ENCODE results near the gene CCDC102A. TPM values are rescaled to one million over a fixed set of nuclear protein-coding genes. Genes with fewer than 3 reads are reported as not detected.
A peak's percentile ranks its signal among the peaks of the same experiment; 100 is the strongest.
"Not testable (repeated sequence)": the region's sequence is repeated elsewhere in the genome, so short reads cannot be mapped to it uniquely, and the experiment has no call there.

CCDC102A gene
- total RNA-seq, 2 experiments from 2014 or later, result 16.3 to 18.2 TPM

GRCh38 chr16:57563761-57564160 lies 27.4 kb upstream of the CCDC102A start:
- no peak overlapping the region for H3K27ac Mint-ChIP-seq
- H3K4me3 Mint-ChIP-seq, result no peak overlapping the region
- POLR2A ChIA-PET, result no interaction called here
- CTCF ChIA-PET, result no interaction called here
- H3K4me1 Mint-ChIP-seq (ENCODE audit: low read depth), result peaks cover 9% of the 10 kb centered on the region
- H3K36me3 Mint-ChIP-seq (ENCODE audit: low read depth), result peaks cover 68% of the 10 kb centered on the region
- H3K27me3 Mint-ChIP-seq (ENCODE audit: low read depth), result peaks cover 2% of the 10 kb centered on the region
- peaks cover 17% of the 10 kb centered on the region for H3K9me3 Mint-ChIP-seq (ENCODE audit: insufficient read depth)
- no peak for ATAC-seq
- DNase-seq, result no peak

GRCh38 chr16:57563487-57563750 lies 27.0 kb upstream of the CCDC102A start:
- peaks cover 9% of the 10 kb centered on the region for H3K4me1 Mint-ChIP-seq (ENCODE audit: low read depth)
- DNase-seq, result no peak
- ChIA-PET CTCF (no interaction called here), POLR2A (no interaction called here)
- H3K9me3 Mint-ChIP-seq (ENCODE audit: insufficient read depth), result peaks cover 17% of the 10 kb centered on the region
- H3K36me3 Mint-ChIP-seq (ENCODE audit: low read depth), result peaks cover 66% of the 10 kb centered on the region
- no peak for ATAC-seq
- peaks cover 2% of the 10 kb centered on the region for H3K27me3 Mint-ChIP-seq (ENCODE audit: low read depth)
- no peak overlapping the region for H3K27ac Mint-ChIP-seq
- no peak overlapping the region for H3K4me3 Mint-ChIP-seq

GRCh38 chr16:57562669-57563486 lies 26.5 kb upstream of the CCDC102A start:
- POLR2A ChIA-PET, result interaction anchor here (0.8 to 1.2 kb wide), 2 partner anchors 8 to 16 kb away, joined by 3 read pairs; no protein-coding TSS in a partner anchor

GRCh38 chr16:57562066-57562465 lies 25.7 kb upstream of the CCDC102A start:
- Mint-ChIP-seq H3K36me3 (ENCODE audit: low read depth) (peaks cover 62% of the 10 kb centered on the region), H3K27me3 (ENCODE audit: low read depth) (peaks cover 2% of the 10 kb centered on the region), H3K27ac (no peak overlapping the region), H3K4me3 (no peak overlapping the region), H3K4me1 (ENCODE audit: low read depth) (peaks cover 13% of the 10 kb centered on the region), H3K9me3 (ENCODE audit: insufficient read depth) (peaks cover 17% of the 10 kb centered on the region)
- CTCF ChIA-PET, result interaction anchor here (1.1 to 2.0 kb wide), 2 partner anchors 10 to 20 kb away, joined by 4 to 5 read pairs; no protein-coding TSS in a partner anchor
- no peak for DNase-seq
- no peak for ATAC-seq
- POLR2A ChIA-PET, result interaction anchor here (0.8 to 1.2 kb wide), 2 partner anchors 8 to 15 kb away, joined by 3 read pairs; no protein-coding TSS in a partner anchor

More at GRCh38 chr16:57562669-57563486, 26.5 kb upstream of the CCDC102A start:
- Mint-ChIP-seq H3K36me3 (ENCODE audit: low read depth) (peaks cover 62% of the 10 kb centered on the region), H3K4me3 (no peak overlapping the region), H3K9me3 (ENCODE audit: insufficient read depth) (peaks cover 17% of the 10 kb centered on the region), H3K27ac (no peak overlapping the region), H3K27me3 (ENCODE audit: low read depth) (peaks cover 2% of the 10 kb centered on the region), H3K4me1 (ENCODE audit: low read depth) (peaks cover 9% of the 10 kb centered on the region)
- CTCF ChIA-PET, result interaction anchor here (2.0 kb wide), 1 partner anchor 10 kb away, joined by 5 read pairs; no protein-coding TSS in a partner anchor
- DNase-seq, result no peak
- ATAC-seq, result no peak

DNA sequence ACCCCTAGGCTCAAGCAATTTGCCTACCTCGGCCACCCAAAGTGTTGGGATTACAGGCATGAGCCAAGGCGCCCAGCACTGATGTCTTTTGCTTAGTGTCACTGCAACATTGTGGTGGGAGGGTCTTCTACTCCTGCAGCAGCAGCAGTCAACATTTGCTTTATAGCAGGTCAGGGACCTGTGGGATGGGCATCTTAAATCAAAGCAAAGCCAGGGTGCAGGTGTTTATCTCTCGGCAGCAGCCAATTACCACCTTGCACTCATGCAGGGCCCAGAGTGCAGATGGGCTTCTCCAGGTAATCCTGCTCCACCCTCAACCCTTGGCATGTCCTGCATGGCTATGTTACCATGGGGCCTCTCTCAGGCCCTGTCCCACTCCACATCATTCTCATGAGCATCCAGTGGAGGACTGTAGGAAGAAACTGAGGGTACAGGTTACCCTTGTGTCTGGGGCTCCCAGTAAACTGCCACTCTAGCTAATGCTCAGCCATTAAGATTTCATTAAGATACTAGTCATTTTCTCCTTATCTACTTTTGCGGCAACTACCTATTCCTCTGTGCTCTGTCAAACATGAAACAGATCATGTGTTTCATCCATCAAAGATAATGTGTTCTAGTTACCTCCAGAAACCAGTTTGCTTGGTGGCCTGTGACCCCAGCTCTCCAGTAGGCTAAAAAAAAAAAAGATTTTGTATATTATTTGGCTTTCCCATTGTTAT lies 22.9 kb upstream of the CCDC102A start:
- DNase-seq, result no peak
- H3K9me3 Mint-ChIP-seq (ENCODE audit: insufficient read depth), result peaks cover 17% of the 10 kb centered on the region
- no peak for ATAC-seq
- H3K27ac Mint-ChIP-seq, result no peak overlapping the region
- H3K36me3 Mint-ChIP-seq (ENCODE audit: low read depth), result peaks cover 61% of the 10 kb centered on the region
- ChIA-PET POLR2A (no interaction called here), CTCF (interaction anchor here (2.0 kb wide), 1 partner anchor 18 kb away, joined by 5 read pairs; no protein-coding TSS in a partner anchor)
- H3K4me1 Mint-ChIP-seq (ENCODE audit: low read depth), result peaks cover 24% of the 10 kb centered on the region
- no peak overlapping the region for H3K4me3 Mint-ChIP-seq
- H3K27me3 Mint-ChIP-seq (ENCODE audit: low read depth), result peaks cover 2% of the 10 kb centered on the region

DNA sequence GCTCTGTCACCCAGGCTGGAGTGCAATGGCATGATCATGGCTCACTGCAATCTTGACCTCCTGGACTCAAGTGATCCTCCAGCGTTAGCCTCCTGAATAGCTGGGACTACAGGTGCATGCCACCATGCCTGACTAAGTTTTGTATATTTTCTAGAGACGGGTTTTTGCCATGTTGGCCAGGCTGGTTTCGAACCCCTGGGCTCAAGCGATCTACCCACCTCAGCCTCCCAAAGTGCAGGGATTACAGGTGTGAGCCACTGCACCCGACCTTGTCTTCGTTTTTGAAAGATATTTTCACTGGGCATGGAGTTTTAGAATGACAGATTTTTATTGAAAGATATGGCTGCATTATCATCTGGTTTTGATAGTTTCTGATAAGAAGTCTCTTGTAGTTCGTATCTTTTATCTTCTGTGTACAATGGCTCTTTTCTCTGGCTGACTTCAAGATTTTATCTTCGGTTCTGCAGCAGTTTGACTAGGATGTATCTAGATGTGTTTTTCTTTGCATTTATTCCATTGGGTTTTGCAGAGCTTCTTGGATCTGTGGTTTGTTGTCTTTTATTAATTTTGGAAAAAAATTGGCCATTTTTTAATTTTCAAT lies 20.7 kb upstream of the CCDC102A start:
- peaks cover 68% of the 10 kb centered on the region for H3K36me3 Mint-ChIP-seq (ENCODE audit: low read depth)
- ChIA-PET POLR2A (no interaction called here), CTCF (interaction anchor here (1.1 to 1.6 kb wide), 2 partner anchors 19 kb away, joined by 3 to 4 read pairs; no protein-coding TSS in a partner anchor)

GRCh38 chr16:57555831-57556230 lies 19.5 kb upstream of the CCDC102A start:
- POLR2A ChIA-PET, result no interaction called here
- H3K4me1 Mint-ChIP-seq (ENCODE audit: low read depth), result peaks cover 32% of the 10 kb centered on the region
- peaks cover 69% of the 10 kb centered on the region for H3K36me3 Mint-ChIP-seq (ENCODE audit: low read depth)
- no peak overlapping the region for H3K27ac Mint-ChIP-seq
- no peak overlapping the region for H3K4me3 Mint-ChIP-seq
- CTCF ChIA-PET, result interaction anchor here (1.6 kb wide), 1 partner anchor 20 kb away, joined by 4 read pairs; no protein-coding TSS in a partner anchor
- ATAC-seq, result no peak
- peaks cover 16% of the 10 kb centered on the region for H3K9me3 Mint-ChIP-seq (ENCODE audit: insufficient read depth)
- peak; percentile 9 for DNase-seq
- peaks cover 2% of the 10 kb centered on the region for H3K27me3 Mint-ChIP-seq (ENCODE audit: low read depth)

More for the DNA sequence above, 20.7 kb upstream of the CCDC102A start:
- Mint-ChIP-seq H3K9me3 (ENCODE audit: insufficient read depth) (peaks cover 17% of the 10 kb centered on the region), H3K27me3 (ENCODE audit: low read depth) (peaks cover 2% of the 10 kb centered on the region), H3K27ac (no peak overlapping the region), H3K4me3 (no peak overlapping the region), H3K4me1 (ENCODE audit: low read depth) (peaks cover 26% of the 10 kb centered on the region)
- ATAC-seq (no peak), DNase-seq (no peak)

GRCh38 chr16:57551057-57551456 lies 14.7 kb upstream of the CCDC102A start:
- ChIA-PET CTCF (no interaction called here), POLR2A (no interaction called here)
- Mint-ChIP-seq H3K9me3 (ENCODE audit: insufficient read depth) (peaks cover 4% of the 10 kb centered on the region), H3K27ac (no peak overlapping the region), H3K4me3 (no peak overlapping the region), H3K27me3 (ENCODE audit: low read depth) (no peaks in the 10 kb centered on the region), H3K4me1 (ENCODE audit: low read depth) (peaks cover 42% of the 10 kb centered on the region), H3K36me3 (ENCODE audit: low read depth) (peaks cover 68% of the 10 kb centered on the region)
- DNase-seq (peak; percentile 20), ATAC-seq (no peak)

- CTCF ChIA-PET, result no interaction called here
These were observed 13.4 kb upstream of the CCDC102A start for GRCh38 chr16:57549730-57550129.

GRCh38 chr16:57548408-57548807 lies 12.0 kb upstream of the CCDC102A start:
- ATAC-seq, result no peak

More at GRCh38 chr16:57549730-57550129, 13.4 kb upstream of the CCDC102A start:
- Mint-ChIP-seq H3K27ac (no peak overlapping the region), H3K4me3 (no peak overlapping the region), H3K4me1 (ENCODE audit: low read depth) (peaks cover 51% of the 10 kb centered on the region), H3K36me3 (ENCODE audit: low read depth) (peaks cover 62% of the 10 kb centered on the region), H3K9me3 (ENCODE audit: insufficient read depth) (peaks cover 4% of the 10 kb centered on the region), H3K27me3 (ENCODE audit: low read depth) (no peaks in the 10 kb centered on the region)
- POLR2A ChIA-PET, result no interaction called here
- ATAC-seq (no peak), DNase-seq (no peak)

GRCh38 chr16:57547524-57547923 lies 11.2 kb upstream of the CCDC102A start:
- not testable (repeated sequence) for ATAC-seq; H3K27me3 Mint-ChIP-seq (ENCODE audit: low read depth); H3K9me3 Mint-ChIP-seq (ENCODE audit: insufficient read depth); H3K4me3 Mint-ChIP-seq; DNase-seq; H3K27ac Mint-ChIP-seq
- H3K36me3 Mint-ChIP-seq (ENCODE audit: low read depth), result peaks cover 50% of the 10 kb centered on the region
- H3K4me1 Mint-ChIP-seq (ENCODE audit: low read depth), result peaks cover 71% of the 10 kb centered on the region
- ChIA-PET CTCF (interaction anchor here (2.2 kb wide), 1 partner anchor 101 kb away, joined by 10 read pairs; no protein-coding TSS in a partner anchor), POLR2A (interaction anchor here (1.3 to 1.4 kb wide), 2 partner anchors 10 to 15 kb away, joined by 3 read pairs; no protein-coding TSS in a partner anchor)

More at GRCh38 chr16:57548408-57548807, 12.0 kb upstream of the CCDC102A start:
- Mint-ChIP-seq H3K9me3 (ENCODE audit: insufficient read depth) (peaks cover 4% of the 10 kb centered on the region), H3K4me1 (ENCODE audit: low read depth) (peaks cover 64% of the 10 kb centered on the region), H3K36me3 (ENCODE audit: low read depth) (peaks cover 58% of the 10 kb centered on the region), H3K27me3 (ENCODE audit: low read depth) (no peaks in the 10 kb centered on the region), H3K4me3 (no peak overlapping the region), H3K27ac (no peak overlapping the region)
- no peak for DNase-seq
- POLR2A ChIA-PET, result no interaction called here
- CTCF ChIA-PET, result interaction anchor here (0.7 kb wide), 1 partner anchor 109 kb away, joined by 7 read pairs; no protein-coding TSS in a partner anchor
